PFSK-1 (cell line): ENCODE measurements around the gene TYMP.

Experiments used
- POLR2AphosphoS5 ChIP-seq: IDR thresholded peaks from 2 replicates; pipeline ENCODE4 v1.6.1; 2012; ENCODE audit warnings: low read depth, mild to moderate bottlenecking, control low read depth, low read length, moderate library complexity
- SIN3A ChIP-seq: IDR thresholded peaks from 2 replicates; pipeline ENCODE4 v1.6.1; 2012; ENCODE audit warnings: mild to moderate bottlenecking, low read length, moderate library complexity, borderline replicate concordance; ENCODE audit not compliant: insufficient read depth
- TAF1 ChIP-seq: IDR thresholded peaks from 2 replicates; pipeline ENCODE4 v1.6.1; 2012; ENCODE audit warnings: low read length, control low read depth, borderline replicate concordance; ENCODE audit not compliant: insufficient read depth

- TF ChIP-seq TAF1 (no peak), POLR2AphosphoS5 (no peak), SIN3A (no peak)
These were observed 5.8 kb downstream of the TYMP start for GRCh38 chr22:50523806-50524675.
